ENCODE measurements around the gene ADD3. TPM values are rescaled to one million over a fixed set of nuclear protein-coding genes. Genes with fewer than 3 reads are reported as not detected.

Gene ADD3
- total and polyA plus RNA-seq, 4 donors = 15.4 to 55.9 (median 22.8) TPM

DNA sequence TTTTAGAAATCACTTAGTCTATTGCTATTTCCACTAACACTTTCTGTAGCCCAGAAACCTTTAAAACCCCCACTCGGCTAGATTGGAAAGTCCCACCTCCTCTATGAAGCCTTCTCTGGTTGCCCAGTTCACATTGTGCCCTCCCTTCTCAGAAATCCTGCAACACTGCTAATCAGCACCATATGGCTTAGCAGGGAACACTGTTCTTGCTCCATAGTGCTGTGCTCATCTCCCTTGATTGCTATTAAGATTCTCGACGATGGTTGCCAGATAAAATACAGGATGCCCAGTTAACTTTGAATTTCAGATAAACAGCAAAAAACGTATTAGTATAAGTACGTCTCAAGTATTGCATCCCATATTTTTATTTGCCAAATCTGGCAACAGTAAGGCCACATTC lies 44.3 kb upstream of the ADD3 start:
- H3K27me3 ChIP-seq (ENCODE audit: control insufficient read depth in 4 of 4, insufficient read depth in 4 of 4, low read length in 3 of 4) = no peaks in the 10 kb centered on the region
- H3K9me3 ChIP-seq (ENCODE audit: control insufficient read depth in 4 of 4, low read length in 3 of 4) = no peaks in the 10 kb centered on the region
- no peak overlapping the region for H3K27ac ChIP-seq (ENCODE audit: low read depth in 1 of 2, low read length in 2 of 2)
- DNase-seq (ENCODE audit: low spot score) = no peak
- TF ChIP-seq, protein P1, sequence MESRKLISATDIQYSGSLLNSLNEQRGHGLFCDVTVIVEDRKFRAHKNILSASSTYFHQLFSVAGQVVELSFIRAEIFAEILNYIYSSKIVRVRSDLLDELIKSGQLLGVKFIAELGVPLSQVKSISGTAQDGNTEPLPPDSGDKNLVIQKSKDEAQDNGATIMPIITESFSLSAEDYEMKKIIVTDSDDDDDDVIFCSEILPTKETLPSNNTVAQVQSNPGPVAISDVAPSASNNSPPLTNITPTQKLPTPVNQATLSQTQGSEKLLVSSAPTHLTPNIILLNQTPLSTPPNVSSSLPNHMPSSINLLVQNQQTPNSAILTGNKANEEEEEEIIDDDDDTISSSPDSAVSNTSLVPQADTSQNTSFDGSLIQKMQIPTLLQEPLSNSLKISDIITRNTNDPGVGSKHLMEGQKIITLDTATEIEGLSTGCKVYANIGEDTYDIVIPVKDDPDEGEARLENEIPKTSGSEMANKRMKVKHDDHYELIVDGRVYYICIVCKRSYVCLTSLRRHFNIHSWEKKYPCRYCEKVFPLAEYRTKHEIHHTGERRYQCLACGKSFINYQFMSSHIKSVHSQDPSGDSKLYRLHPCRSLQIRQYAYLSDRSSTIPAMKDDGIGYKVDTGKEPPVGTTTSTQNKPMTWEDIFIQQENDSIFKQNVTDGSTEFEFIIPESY (IDR thresholded peaks at IDR 0.05) = no peak
- no peak for TF ChIP-seq ATF3 (IDR thresholded peaks at IDR 0.05)
- no peak for TF ChIP-seq YY1 (IDR thresholded peaks at IDR 0.05)
- no peak for TF ChIP-seq HNF4A (conservative IDR thresholded peaks at IDR 0.05)
- TF ChIP-seq FOXA1 (IDR thresholded peaks at IDR 0.05) = no peak
- 93% methylated on average over 5 of the region's 5 CpGs for WGBS
- no peak overlapping the region for H3K4me3 ChIP-seq (ENCODE audit: low read depth in 1 of 3, low read length in 3 of 3)
- no peak overlapping the region for H3K9ac ChIP-seq (ENCODE audit: low read depth in 1 of 2, low read length in 2 of 2)
- H3K36me3 ChIP-seq (ENCODE audit: control insufficient read depth in 4 of 4, insufficient read depth in 3 of 4, low read depth in 1 of 4, low read length in 3 of 4) = no peaks in the 10 kb centered on the region
- H3K4me1 ChIP-seq (ENCODE audit: control insufficient read depth in 4 of 4, insufficient read depth in 4 of 4, low read length in 3 of 4) = peaks cover 0 to 14% (median 12%) of the 10 kb centered on the region in 4 donors

GRCh38 chr10:109964318-109964717 lies 43.5 kb upstream of the ADD3 start:
- H3K4me3 ChIP-seq (ENCODE audit: low read depth in 1 of 3, low read length in 3 of 3) = no peak overlapping the region
- 95% methylated on average over 10 of the region's 10 CpGs for WGBS
- H3K9ac ChIP-seq (ENCODE audit: low read depth in 1 of 2, low read length in 2 of 2) = no peak overlapping the region
- H3K27ac ChIP-seq (ENCODE audit: low read depth in 1 of 2, low read length in 2 of 2) = no peak overlapping the region
- no peak for DNase-seq (ENCODE audit: low spot score)
- TF ChIP-seq TAF1 (conservative IDR thresholded peaks at IDR 0.05) (no peak), REST (IDR thresholded peaks at IDR 0.05) (no peak), SP1 (IDR thresholded peaks at IDR 0.05) (no peak), FOXA1 (IDR thresholded peaks at IDR 0.05) (no peak), HNF4A (conservative IDR thresholded peaks at IDR 0.05) (no peak), RXRA (IDR thresholded peaks at IDR 0.05) (no peak), EGR1 (IDR thresholded peaks at IDR 0.05; ENCODE audit: low read depth in 2 of 2) (no peak), GABPA (IDR thresholded peaks at IDR 0.05 in 1 of 2, conservative IDR thresholded peaks at IDR 0.05 in 1 of 2) (no peak), JUND (IDR thresholded peaks at IDR 0.05) (no peak), FOXA2 (IDR thresholded peaks at IDR 0.05) (no peak)
- TF ChIP-seq, protein P2, sequence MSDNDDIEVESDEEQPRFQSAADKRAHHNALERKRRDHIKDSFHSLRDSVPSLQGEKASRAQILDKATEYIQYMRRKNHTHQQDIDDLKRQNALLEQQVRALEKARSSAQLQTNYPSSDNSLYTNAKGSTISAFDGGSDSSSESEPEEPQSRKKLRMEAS (IDR thresholded peaks at IDR 0.05) = no peak
- TF ChIP-seq, protein P3, sequence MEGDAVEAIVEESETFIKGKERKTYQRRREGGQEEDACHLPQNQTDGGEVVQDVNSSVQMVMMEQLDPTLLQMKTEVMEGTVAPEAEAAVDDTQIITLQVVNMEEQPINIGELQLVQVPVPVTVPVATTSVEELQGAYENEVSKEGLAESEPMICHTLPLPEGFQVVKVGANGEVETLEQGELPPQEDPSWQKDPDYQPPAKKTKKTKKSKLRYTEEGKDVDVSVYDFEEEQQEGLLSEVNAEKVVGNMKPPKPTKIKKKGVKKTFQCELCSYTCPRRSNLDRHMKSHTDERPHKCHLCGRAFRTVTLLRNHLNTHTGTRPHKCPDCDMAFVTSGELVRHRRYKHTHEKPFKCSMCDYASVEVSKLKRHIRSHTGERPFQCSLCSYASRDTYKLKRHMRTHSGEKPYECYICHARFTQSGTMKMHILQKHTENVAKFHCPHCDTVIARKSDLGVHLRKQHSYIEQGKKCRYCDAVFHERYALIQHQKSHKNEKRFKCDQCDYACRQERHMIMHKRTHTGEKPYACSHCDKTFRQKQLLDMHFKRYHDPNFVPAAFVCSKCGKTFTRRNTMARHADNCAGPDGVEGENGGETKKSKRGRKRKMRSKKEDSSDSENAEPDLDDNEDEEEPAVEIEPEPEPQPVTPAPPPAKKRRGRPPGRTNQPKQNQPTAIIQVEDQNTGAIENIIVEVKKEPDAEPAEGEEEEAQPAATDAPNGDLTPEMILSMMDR (IDR thresholded peaks at IDR 0.05; ENCODE audit: low read depth, low read length, missing input control) = no peak
- H3K27me3 ChIP-seq (ENCODE audit: control insufficient read depth in 4 of 4, insufficient read depth in 4 of 4, low read length in 3 of 4) = peaks cover 0 to 2% (median 0%) of the 10 kb centered on the region in 4 donors
- H3K4me1 ChIP-seq (ENCODE audit: control insufficient read depth in 4 of 4, insufficient read depth in 4 of 4, low read length in 3 of 4) = peaks cover 0 to 14% (median 12%) of the 10 kb centered on the region in 4 donors
- H3K36me3 ChIP-seq (ENCODE audit: control insufficient read depth in 4 of 4, insufficient read depth in 3 of 4, low read depth in 1 of 4, low read length in 3 of 4) = no peaks in the 10 kb centered on the region
- H3K9me3 ChIP-seq (ENCODE audit: control insufficient read depth in 4 of 4, low read length in 3 of 4) = no peaks in the 10 kb centered on the region
